Measurements from ENCODE around the gene NPPC. TPM values are rescaled to one million over a fixed set of nuclear protein-coding genes. Genes with fewer than 3 reads are reported as not detected.
"Not testable (repeated sequence)": the region's sequence is repeated elsewhere in the genome, so short reads cannot be mapped to it uniquely, and the experiment has no call there.

NPPC gene
- total RNA-seq, 1 experiment from 2014 or later, result not detected

GRCh38 chr2:231910771-231911170 lies 15.4 kb downstream of the NPPC start:
- no peak overlapping the region for H3K4me3 ChIP-seq
- DNase-seq, result no peak
- no peaks in the 10 kb centered on the region for H3K36me3 ChIP-seq
- no peaks in the 10 kb centered on the region for H3K27me3 ChIP-seq
- no peaks in the 10 kb centered on the region for H3K9me3 ChIP-seq

GRCh38 chr2:231910161-231910560 lies 16.0 kb downstream of the NPPC start:
- not testable (repeated sequence) for H3K4me3 ChIP-seq, H3K36me3 ChIP-seq, H3K9me3 ChIP-seq, DNase-seq, H3K27me3 ChIP-seq

- H3K9me3 ChIP-seq, result no peaks in the 10 kb centered on the region
- H3K27me3 ChIP-seq, result no peaks in the 10 kb centered on the region
- no peaks in the 10 kb centered on the region for H3K36me3 ChIP-seq
- no peak for DNase-seq
- no peak overlapping the region for H3K4me3 ChIP-seq
These were observed 16.6 kb downstream of the NPPC start for GRCh38 chr2:231909631-231910030.

- DNase-seq, result no peak
- no peaks in the 10 kb centered on the region for H3K36me3 ChIP-seq
- H3K9me3 ChIP-seq, result no peaks in the 10 kb centered on the region
- H3K27me3 ChIP-seq, result no peaks in the 10 kb centered on the region
- H3K4me3 ChIP-seq, result no peak overlapping the region
These were observed 17.6 kb downstream of the NPPC start for GRCh38 chr2:231908584-231908983.

- Histone ChIP-seq H3K4me3 (no peak overlapping the region), H3K9me3 (no peaks in the 10 kb centered on the region), H3K27me3 (no peaks in the 10 kb centered on the region), H3K36me3 (no peaks in the 10 kb centered on the region)
- no peak for DNase-seq
These were observed 18.4 kb downstream of the NPPC start for GRCh38 chr2:231907765-231908164.

- Histone ChIP-seq H3K36me3 (no peaks in the 10 kb centered on the region), H3K4me3 (no peak overlapping the region), H3K9me3 (no peaks in the 10 kb centered on the region), H3K27me3 (no peaks in the 10 kb centered on the region; the same call in 1 of the 2 replicates)
- no peak for DNase-seq
These were observed 21.2 kb downstream of the NPPC start for GRCh38 chr2:231905026-231905425.

- Histone ChIP-seq H3K36me3 (no peaks in the 10 kb centered on the region), H3K27me3 (no peaks in the 10 kb centered on the region; the same call in 1 of the 2 replicates), H3K4me3 (no peak overlapping the region), H3K9me3 (no peaks in the 10 kb centered on the region)
- no peak for DNase-seq
These were observed 22.0 kb downstream of the NPPC start for GRCh38 chr2:231904161-231904611.

GRCh38 chr2:231902598-231902997 lies 23.6 kb downstream of the NPPC start:
- no peaks in the 10 kb centered on the region for H3K36me3 ChIP-seq
- no peak for DNase-seq
- no peak overlapping the region for H3K4me3 ChIP-seq
- H3K27me3 ChIP-seq, result no peaks in the 10 kb centered on the region; the same call in 1 of the 2 replicates
- no peaks in the 10 kb centered on the region for H3K9me3 ChIP-seq

- Histone ChIP-seq H3K27me3 (no peaks in the 10 kb centered on the region; the same call in 1 of the 2 replicates), H3K9me3 (no peaks in the 10 kb centered on the region), H3K36me3 (no peaks in the 10 kb centered on the region), H3K4me3 (no peak overlapping the region)
- DNase-seq, result no peak
These were observed 25.2 kb downstream of the NPPC start for GRCh38 chr2:231900972-231901371.

- peak; percentile 79 for DNase-seq
These were observed 25.7 kb downstream of the NPPC start for GRCh38 chr2:231900486-231900942.

GRCh38 chr2:231894566-231895380 lies 31.4 kb downstream of the NPPC start:
- Histone ChIP-seq H3K4me3 (no peak overlapping the region), H3K27me3 (no peaks in the 10 kb centered on the region), H3K36me3 (no peaks in the 10 kb centered on the region), H3K9me3 (no peaks in the 10 kb centered on the region)
- DNase-seq, result no peak

More at GRCh38 chr2:231900486-231900942, 25.7 kb downstream of the NPPC start:
- H3K9me3 ChIP-seq, result no peaks in the 10 kb centered on the region
- H3K27me3 ChIP-seq, result no peaks in the 10 kb centered on the region; the same call in 1 of the 2 replicates
- H3K36me3 ChIP-seq, result no peaks in the 10 kb centered on the region
- no peak overlapping the region for H3K4me3 ChIP-seq

GRCh38 chr2:231891514-231891905 lies 34.7 kb downstream of the NPPC start:
- no peak overlapping the region for H3K4me3 ChIP-seq
- no peak for DNase-seq
- no peaks in the 10 kb centered on the region for H3K36me3 ChIP-seq
- no peaks in the 10 kb centered on the region for H3K27me3 ChIP-seq
- no peaks in the 10 kb centered on the region for H3K9me3 ChIP-seq

GRCh38 chr2:231890896-231891513 lies 35.2 kb downstream of the NPPC start:
- Histone ChIP-seq H3K9me3 (no peaks in the 10 kb centered on the region), H3K4me3 (no peak overlapping the region), H3K36me3 (no peaks in the 10 kb centered on the region), H3K27me3 (no peaks in the 10 kb centered on the region)
- DNase-seq, result no peak

GRCh38 chr2:231887756-231888155 lies 38.4 kb downstream of the NPPC start:
- no peak for DNase-seq
- Histone ChIP-seq H3K36me3 (no peaks in the 10 kb centered on the region), H3K27me3 (no peaks in the 10 kb centered on the region), H3K4me3 (no peak overlapping the region), H3K9me3 (no peaks in the 10 kb centered on the region)

- no peaks in the 10 kb centered on the region for H3K9me3 ChIP-seq
- DNase-seq, result no peak
- H3K4me3 ChIP-seq, result no peak overlapping the region
- H3K36me3 ChIP-seq, result no peaks in the 10 kb centered on the region
- no peaks in the 10 kb centered on the region for H3K27me3 ChIP-seq
These were observed 40.0 kb downstream of the NPPC start for GRCh38 chr2:231886071-231886681.

GRCh38 chr2:231884438-231885140 lies 41.6 kb downstream of the NPPC start:
- H3K9me3 ChIP-seq, result no peaks in the 10 kb centered on the region
- DNase-seq, result no peak
- H3K27me3 ChIP-seq, result no peaks in the 10 kb centered on the region

GRCh38 chr2:231883468-231883881 lies 42.7 kb downstream of the NPPC start:
- no peak overlapping the region for H3K4me3 ChIP-seq
- no peaks in the 10 kb centered on the region for H3K27me3 ChIP-seq
- H3K9me3 ChIP-seq, result no peaks in the 10 kb centered on the region
- no peaks in the 10 kb centered on the region for H3K36me3 ChIP-seq
- no peak for DNase-seq

More at GRCh38 chr2:231884438-231885140, 41.6 kb downstream of the NPPC start:
- Histone ChIP-seq H3K36me3 (no peaks in the 10 kb centered on the region), H3K4me3 (no peak overlapping the region)
